ENCODE results near the gene SOX1.

SOX1 gene

DNA sequence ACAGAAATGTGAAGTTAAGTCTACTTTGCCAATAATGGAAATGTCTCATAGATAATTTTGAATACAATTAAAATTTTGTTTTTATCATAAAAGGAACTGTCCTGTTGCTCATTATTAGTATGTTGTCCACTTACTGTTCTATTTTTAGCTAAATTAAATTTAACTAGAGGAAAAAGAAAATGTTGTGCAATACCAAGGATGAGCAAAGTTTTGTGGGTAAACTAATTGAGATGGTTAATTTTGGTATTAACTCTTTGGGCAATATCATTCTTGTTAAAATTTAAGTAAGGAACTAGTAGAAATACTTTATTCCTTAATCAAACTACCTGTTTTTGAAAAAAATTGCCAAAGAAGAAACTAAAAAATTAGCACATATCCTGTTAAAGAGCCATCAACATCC, 43.5 kb downstream of the SOX1 start:
- FAIRE-seq: no peak

DNA sequence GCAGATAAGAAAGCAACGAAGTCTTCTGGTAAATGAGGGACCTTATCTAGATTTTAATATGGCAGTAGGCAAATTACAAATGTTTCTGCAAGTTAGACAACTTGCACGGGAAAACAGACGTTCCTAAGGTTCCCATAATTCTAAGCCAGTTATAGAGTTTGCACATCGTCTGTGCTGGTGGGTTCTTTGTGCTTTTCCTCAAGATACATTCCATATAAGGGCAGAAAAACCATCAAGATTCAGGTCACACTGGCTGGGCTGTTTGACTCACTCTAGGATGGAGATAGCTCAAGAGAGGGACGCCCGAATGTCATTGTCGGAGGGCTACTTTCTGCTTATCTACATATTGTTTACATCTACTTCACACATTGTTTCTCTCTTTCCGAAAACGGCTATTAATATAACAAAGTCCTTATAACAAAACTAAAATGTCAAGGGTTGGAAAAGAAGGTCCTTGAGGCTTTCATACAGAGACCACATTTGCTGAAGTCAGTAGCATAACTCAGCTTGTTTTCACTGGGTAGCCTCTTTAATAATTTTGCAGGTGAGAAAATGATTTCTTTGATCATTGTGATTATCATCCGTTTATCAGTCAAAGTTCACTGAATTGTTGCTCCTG, 44.4 kb downstream of the SOX1 start:
- no peak for FAIRE-seq

DNA sequence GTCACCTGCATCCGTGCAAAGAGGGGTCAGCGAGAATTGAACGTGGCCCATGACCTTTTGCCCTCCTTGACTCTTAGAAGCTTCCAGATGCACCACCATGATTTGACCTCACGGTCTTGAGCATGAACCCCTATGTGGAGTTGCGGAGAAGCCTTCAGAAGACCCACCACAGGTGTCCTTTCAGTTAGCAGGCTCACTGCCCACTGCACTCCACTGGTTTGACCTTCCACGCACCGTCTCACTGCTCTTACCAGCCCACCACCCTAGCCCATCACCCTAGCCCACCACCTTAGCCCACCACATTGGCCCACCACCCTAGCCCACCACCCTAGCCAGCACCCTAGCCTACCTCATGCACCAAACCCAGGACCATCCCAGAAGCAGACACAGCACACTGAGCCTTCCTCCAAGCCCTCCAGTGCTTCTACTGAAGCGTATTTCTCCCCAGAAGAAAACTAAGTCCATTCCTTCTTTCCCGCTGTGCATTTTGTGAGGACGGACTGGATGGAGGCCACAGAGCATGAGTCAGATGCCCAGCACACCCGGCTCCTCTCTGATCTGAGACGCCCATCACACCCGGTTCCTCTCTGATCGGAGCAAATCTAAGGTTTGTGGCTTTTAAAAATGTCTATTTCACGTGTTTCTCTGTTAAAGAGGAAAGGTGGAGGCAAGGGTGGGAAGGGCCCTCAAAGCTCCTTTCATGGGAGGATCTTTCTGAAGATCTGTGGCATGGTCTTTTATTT, 45.8 kb downstream of the SOX1 start:
- FAIRE-seq: no peak

DNA sequence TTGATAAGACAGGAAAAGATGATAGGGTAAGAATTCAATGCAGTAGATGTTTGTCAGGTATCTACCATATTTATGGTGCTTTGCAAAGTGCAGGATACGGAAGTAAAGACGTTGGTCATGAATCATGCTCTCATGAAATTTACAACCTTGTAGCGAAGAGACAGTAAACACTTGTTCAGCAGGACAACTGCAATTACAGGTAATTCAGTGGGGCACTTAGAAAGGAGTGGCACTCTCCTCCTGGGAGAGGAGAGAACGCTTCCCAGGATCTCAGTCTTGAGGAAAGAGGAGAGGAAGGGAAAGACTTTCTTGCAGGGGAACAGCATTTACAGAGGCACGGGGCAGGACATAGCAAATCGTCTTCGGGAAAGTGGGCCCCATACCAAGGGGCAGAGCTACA, 46.4 kb downstream of the SOX1 start:
- peak; percentile 93 for FAIRE-seq

DNA sequence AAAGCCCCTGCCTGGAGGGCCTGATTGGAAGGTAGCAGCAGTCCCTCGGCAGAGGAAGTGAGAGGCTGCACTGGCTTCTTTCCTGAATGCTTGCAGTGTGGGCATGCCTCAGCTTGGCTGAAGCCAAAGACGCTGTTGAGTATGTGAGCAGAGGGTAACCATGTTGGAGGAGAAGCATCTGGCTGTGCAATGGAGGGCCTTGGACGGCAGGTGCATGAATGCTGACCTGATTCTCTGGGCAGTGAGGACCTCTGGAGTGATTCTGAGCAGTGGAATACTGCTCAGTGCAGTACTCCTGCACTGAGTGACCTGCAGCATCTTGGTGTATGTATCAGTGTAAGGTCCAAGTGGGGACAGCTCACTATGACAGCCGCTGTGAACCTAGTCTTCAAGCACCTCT, 46.9 kb downstream of the SOX1 start:
- FAIRE-seq: no peak

DNA sequence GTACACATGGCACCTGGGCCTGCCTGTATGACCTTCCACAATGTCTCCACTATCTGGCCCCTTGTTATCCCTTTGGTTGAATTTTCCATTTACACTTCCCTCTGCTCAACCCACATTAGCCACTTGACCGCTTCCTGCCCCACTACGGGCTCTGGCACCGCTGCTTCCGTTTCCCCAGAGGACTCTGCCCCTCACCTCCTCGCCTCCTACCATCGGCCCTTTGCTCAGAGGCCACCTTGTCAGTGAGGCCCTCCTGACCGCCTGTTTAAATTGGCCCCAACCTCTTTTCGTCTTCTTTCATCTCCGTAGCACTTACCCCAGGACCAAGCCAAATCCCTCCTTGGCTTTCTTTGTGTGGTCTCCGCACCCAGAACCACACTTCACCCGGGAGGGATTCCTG, 47.4 kb downstream of the SOX1 start:
- no peak for FAIRE-seq

DNA sequence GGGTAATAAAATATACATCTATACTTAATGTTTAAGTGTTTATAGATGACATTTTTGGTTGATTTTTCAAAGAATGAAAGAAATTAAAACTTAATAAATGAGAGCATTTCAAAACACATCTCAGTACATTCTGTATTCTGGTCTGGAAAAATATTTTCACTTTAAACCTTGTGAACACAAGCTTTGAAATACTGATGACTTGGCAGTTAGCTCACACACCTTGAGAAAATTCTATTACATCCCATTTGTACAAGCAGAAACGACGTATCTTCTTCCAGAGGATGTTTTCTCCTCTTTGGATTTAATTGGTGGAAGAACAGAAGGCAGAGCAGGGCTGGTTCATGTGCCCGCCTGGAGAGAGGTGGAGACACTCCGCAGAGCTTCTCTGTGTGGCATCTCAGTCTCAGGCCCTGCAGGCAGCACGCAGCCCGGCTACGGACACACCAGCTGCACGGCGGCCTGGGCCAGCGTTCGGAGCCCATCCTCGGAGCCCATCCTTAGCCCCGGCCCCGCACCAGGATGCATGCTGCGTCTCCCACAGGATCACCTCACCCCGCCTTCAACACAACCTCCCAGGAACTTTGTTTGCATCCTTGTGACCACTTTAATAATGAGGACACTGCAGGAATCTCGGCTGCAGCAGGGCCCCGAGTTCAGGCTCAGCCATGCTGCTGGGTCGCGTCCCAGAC, 48.6 kb downstream of the SOX1 start:
- no peak for FAIRE-seq

DNA sequence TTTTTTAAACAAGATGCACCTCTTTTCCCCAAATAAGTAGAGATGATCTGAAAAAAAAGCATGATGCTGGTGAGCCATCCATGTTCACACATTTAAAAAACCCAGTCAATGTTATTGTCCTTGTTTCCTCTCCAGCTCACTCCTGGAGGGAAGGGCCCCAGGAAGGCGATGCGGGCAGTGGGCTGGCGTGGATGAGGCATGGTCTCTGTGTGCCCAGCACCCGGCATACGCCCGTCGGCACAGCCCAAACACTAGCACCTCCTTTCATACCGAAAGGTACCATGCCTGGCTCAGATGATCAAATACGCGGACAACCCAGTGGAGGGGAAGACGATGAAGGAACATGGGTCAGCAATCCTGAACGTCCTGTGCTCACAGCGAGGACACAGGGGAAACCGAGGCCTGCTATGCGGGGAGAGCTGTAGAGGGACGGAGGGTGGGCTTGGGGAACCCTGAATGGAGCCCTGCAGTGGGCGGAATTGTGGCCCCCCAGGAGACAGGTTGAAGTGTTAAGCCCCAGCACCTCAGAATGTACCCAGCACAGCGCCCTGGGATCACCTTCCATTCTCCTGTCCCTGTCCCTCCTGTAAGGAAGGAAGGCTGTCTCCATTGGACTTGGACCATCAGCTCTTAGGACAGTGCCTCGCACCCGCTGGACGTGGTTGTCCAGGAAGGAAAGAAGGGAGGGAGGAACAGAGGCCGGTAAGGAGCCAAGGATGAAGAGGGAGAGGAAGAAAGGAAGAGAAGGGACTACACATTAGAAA, 49.4 kb downstream of the SOX1 start:
- FAIRE-seq: no peak

DNA sequence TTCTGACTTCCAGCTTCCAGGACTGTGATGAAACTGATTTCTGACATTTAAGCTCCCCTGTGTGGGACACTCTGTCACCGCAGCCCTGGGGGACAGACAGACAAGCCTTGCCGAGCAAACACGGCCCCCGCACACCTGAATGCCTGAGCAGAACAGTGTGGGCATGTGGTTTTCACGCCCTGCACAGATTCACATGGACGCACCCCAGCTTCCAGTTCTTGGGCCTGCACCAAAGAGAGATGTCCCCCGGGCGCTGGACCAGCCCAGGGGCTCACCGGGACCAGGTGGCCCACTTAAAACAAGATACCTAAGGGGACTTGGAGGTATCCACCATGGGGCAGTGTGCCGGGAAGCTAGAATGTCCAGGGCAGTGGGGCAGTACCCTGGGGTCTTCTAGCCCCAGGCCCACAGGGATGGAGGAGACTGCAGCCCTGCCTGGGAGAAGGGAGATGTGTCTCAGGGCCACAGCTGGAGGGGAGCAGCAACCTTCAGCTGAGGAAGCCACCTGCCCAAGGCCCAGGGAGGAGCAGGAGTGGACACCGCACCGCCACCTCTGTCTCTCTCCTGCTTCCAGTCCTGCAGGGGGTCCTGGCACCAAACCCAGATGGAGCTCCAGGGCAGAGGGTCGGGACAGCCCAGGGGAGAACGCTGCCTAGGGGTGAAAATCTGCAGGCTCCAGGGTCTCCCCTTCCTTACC, 50.5 kb downstream of the SOX1 start:
- FAIRE-seq: no peak

DNA sequence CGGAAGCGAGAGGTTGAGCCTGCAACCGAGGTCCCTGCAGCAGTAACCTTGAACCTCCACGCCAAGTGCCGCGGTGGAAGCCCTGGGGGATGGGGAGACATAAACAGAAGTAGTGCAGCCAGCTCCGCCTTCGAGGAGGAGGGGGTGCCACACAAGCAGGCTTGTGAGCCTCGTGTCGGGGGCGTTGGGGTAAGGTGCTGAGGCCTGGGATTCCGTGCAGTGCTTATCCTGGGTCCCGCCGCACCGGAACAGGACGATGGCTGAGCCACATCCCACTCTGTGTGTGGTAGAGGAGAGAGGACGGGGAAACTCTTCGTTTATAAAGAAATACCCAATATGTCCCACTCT, 51.0 kb downstream of the SOX1 start:
- FAIRE-seq: no peak

DNA sequence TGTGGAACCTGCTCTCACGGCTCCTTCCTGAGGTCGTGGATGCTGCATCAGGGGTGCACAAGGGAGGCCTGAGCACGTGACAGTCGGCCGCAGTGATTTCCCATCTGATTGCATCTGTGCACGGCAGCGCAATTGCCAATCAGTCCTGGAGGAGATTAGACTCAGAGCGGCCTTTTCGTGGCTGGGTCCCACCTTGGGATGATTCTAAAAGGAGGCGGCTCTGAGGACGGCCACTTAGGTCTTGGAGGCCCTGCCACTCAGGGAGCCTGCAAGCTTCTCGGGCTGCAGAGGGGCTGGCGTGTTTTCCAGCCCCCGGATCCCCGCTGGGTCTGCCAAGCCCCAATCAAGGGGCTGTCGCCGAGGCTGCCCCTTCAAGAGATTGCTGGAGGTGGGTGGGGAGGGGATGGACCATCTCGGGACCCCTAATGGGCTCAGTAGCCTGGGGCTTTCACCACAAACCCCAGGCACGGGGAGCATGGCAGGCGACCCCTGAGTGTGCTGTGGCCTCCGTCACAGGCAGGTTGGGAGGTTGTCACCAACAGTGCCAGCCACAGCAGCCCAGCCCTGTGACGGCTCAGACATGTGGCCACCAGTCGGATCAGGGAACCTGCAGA, 51.6 kb downstream of the SOX1 start:
- FAIRE-seq: no peak

DNA sequence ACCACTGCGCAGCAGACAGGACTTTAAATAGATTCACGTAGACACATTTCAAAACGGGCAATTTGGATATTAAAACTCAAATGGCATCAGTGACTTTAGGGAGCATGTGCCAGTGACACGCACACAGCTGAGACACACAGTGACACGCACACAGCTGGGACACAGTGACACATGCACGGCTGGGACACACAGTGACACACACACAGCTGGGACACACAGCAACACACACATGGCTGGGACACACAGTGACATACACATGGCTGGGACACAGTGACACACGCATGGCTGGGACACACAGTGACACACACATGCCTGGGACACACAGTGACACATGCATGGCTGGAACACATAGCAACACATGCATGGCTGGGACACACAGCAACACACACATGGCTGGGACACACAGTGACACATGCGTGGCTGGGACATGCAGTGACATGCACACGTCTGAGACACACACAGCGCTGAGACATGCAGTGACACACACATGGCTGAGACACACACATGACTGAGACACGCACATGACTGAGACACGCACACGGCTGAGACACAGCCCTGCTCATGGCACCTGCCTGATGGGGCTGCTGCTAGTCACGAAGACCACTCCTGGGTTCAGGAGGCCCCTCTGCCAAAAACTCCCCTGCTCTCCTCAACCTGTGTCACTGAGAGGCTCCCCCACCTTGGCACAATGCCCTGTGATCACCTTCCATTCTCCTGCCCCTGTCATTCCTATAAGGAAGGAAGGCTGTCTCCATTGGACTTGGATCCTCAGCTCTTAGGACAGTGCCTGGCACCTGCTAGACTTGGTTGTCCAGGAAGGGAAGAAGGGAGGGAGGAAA, 52.5 kb downstream of the SOX1 start:
- no peak for FAIRE-seq

DNA sequence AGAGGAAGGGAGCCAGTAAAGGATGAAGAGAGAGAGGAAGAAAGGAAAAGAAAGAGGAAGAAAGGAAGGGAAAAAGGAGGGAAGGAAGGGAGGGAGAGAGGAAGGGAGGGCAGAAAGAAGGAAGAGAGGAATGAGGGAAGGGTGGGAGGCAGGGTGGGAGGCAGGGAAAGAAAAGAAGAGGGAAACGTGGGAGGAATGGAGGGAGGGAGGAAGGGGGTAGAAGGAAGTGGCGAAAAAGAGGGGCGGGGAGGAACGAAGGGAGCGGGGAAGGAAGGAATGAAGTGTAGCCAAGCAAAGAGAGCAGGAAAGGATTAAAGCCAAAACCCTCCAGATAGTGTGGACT, 53.1 kb downstream of the SOX1 start:
- no peak for FAIRE-seq
